Measurements from ENCODE around the gene SIM2. TPM values are rescaled to one million over a fixed set of nuclear protein-coding genes. Genes with fewer than 3 reads are reported as not detected.

SIM2 gene
- total RNA-seq, 2 donors from 2014 or later: not detected

DNA sequence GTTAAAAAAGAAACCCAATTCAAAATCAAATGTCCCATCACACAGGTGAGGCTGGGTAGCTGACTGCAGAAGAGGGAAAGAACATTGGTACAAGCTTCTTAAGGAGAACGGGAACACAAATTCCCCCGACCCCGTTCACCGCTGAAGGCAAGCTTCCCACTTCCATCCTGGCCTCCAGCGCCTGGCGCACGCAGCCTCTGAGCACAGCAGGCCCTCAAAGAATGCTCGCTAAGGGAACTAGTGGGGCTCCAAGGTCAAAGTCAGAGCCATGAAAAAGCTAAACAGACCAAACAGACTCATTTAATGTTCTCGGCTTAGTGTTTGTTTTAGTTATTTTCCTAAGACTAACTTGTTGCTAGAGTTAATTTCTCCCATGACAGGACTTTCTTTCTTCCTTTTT is 63.7 kb downstream of the SIM2 start:
- Histone ChIP-seq H3K27me3 (replicated peaks; ENCODE audit: insufficient read depth) (no peaks in the 10 kb centered on the region), H3K4me1 (ENCODE audit: control insufficient read depth in 1 of 2, low read depth in 2 of 2) (no peaks in the 10 kb centered on the region), H3K9me3 (no peaks in the 10 kb centered on the region), H3K27ac (no peak overlapping the region), H3K4me3 (no peak overlapping the region), H3K36me3 (peaks cover 15% of the 10 kb centered on the region)
- DNase-seq (ENCODE audit: low spot score) (no peak), ATAC-seq (ENCODE audit: insufficient number of reproducible peaks, low FRiP score, low read depth) (no peak)
- TF ChIP-seq, protein P1, sequence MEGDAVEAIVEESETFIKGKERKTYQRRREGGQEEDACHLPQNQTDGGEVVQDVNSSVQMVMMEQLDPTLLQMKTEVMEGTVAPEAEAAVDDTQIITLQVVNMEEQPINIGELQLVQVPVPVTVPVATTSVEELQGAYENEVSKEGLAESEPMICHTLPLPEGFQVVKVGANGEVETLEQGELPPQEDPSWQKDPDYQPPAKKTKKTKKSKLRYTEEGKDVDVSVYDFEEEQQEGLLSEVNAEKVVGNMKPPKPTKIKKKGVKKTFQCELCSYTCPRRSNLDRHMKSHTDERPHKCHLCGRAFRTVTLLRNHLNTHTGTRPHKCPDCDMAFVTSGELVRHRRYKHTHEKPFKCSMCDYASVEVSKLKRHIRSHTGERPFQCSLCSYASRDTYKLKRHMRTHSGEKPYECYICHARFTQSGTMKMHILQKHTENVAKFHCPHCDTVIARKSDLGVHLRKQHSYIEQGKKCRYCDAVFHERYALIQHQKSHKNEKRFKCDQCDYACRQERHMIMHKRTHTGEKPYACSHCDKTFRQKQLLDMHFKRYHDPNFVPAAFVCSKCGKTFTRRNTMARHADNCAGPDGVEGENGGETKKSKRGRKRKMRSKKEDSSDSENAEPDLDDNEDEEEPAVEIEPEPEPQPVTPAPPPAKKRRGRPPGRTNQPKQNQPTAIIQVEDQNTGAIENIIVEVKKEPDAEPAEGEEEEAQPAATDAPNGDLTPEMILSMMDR (IDR thresholded peaks at IDR 0.05): no peak

DNA sequence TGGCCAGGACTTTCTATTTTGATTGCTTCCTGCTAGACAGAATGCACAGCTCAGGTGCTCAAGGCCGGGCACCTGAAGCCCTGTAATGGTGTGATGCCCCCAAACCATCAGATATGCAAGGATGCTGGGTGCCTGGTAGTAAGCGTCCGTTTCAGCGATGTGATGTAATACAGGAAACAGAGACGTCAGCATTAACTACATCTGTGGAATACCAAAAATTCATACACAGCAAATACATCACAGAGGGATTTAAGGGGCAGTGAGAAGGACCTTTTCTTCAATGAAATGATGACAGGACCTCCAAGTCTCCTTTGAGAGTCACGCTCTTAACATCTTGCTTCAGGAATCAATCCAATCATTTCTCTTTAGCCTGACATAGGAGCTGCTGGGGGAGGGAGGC is 64.4 kb downstream of the SIM2 start:
- Histone ChIP-seq H3K36me3 (peaks cover 15% of the 10 kb centered on the region), H3K4me3 (no peak overlapping the region), H3K4me1 (ENCODE audit: control insufficient read depth in 1 of 2, low read depth in 2 of 2) (peaks cover 0 to 4% of the 10 kb centered on the region in 2 donors), H3K9me3 (no peaks in the 10 kb centered on the region), H3K27me3 (replicated peaks; ENCODE audit: insufficient read depth) (no peaks in the 10 kb centered on the region), H3K27ac (no peak overlapping the region)
- TF ChIP-seq, protein P1 (IDR thresholded peaks at IDR 0.05): no peak
- DNase-seq (ENCODE audit: low spot score): no peak
- no peak for ATAC-seq (ENCODE audit: insufficient number of reproducible peaks, low FRiP score, low read depth)

DNA sequence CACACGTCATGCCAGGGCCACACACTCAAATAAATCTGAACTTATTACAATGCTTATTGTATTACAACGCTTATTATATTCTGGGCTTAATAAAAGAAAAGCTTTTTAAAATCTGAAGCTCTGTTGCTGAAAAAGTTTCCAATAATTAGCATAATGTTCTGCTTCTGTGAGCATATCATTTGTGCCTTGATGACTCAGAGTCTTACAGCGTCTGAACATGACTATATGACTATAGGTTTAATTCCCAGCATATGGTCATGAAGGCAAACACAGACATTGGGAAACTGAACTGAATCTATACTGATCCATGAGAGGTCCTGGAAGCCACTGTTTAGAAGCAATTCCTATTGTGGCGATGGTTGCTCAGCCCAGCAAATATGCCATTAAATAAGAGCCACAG is 66.3 kb downstream of the SIM2 start:
- DNase-seq (ENCODE audit: low spot score): no peak
- no peak for ATAC-seq (ENCODE audit: insufficient number of reproducible peaks, low FRiP score, low read depth)
- peaks cover 0 to 17% of the 10 kb centered on the region in 2 donors for H3K4me1 ChIP-seq (ENCODE audit: control insufficient read depth in 1 of 2, low read depth in 2 of 2)
- no peak overlapping the region for H3K27ac ChIP-seq
- peaks cover 7% of the 10 kb centered on the region for H3K36me3 ChIP-seq
- no peak overlapping the region for H3K4me3 ChIP-seq
- H3K9me3 ChIP-seq: no peaks in the 10 kb centered on the region
- TF ChIP-seq, protein P1 (IDR thresholded peaks at IDR 0.05): no peak
- H3K27me3 ChIP-seq (replicated peaks; ENCODE audit: insufficient read depth): no peaks in the 10 kb centered on the region

DNA sequence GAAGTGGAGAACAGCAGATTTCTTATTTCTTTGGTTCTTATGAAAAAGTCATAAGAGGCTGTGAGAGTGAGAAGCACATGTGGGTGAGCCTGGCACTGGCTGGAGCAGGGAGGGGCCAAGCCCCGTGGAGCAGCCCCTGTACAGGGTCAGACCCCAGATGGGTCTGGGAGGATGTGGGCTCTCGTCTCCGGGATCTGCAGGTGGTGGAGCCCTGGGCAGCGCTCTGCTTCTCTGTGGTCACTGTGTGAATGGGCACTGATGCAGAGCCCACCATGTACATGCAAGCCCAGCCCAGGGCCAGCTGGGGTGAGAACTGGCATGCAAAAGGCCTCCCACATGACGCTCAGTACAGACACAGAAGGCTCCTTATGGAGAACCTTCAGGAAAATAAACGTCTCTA is 67.6 kb downstream of the SIM2 start:
- no peaks in the 10 kb centered on the region for H3K27me3 ChIP-seq (replicated peaks; ENCODE audit: insufficient read depth)
- H3K9me3 ChIP-seq: no peaks in the 10 kb centered on the region
- TF ChIP-seq, protein P1 (IDR thresholded peaks at IDR 0.05): no peak
- H3K4me1 ChIP-seq (ENCODE audit: control insufficient read depth in 1 of 2, low read depth in 2 of 2): peaks cover 0 to 17% of the 10 kb centered on the region in 2 donors
- peaks cover 4% of the 10 kb centered on the region for H3K36me3 ChIP-seq
- DNase-seq (ENCODE audit: low spot score) (no peak), ATAC-seq (ENCODE audit: insufficient number of reproducible peaks, low FRiP score, low read depth) (no peak)
- no peak overlapping the region for H3K27ac ChIP-seq
- H3K4me3 ChIP-seq: no peak overlapping the region

DNA sequence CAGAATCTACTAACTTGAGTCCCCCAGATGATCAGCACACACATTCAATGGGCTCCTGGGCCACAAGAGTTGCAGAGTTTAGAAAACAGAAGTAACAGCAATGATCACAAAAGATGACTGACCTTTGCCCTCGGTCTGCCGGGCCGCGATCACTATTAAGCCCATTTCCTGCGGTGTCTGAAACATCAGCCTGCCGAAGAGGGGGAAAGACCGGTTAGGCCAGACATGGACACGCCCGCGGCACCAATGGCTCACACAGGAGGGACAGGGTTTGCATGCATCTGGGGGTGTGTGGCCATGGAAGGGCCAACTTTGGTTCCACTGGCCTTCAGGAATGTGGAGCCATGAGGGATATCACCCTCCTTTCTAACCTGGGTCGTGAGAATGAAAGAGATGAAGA is 68.2 kb downstream of the SIM2 start:
- Histone ChIP-seq H3K27ac (no peak overlapping the region), H3K27me3 (replicated peaks; ENCODE audit: insufficient read depth) (no peaks in the 10 kb centered on the region), H3K4me3 (no peak overlapping the region), H3K4me1 (ENCODE audit: control insufficient read depth in 1 of 2, low read depth in 2 of 2) (peaks cover 0 to 17% of the 10 kb centered on the region in 2 donors), H3K36me3 (peaks cover 4% of the 10 kb centered on the region), H3K9me3 (no peaks in the 10 kb centered on the region)
- DNase-seq (ENCODE audit: low spot score) (no peak), ATAC-seq (ENCODE audit: insufficient number of reproducible peaks, low FRiP score, low read depth) (no peak)
- TF ChIP-seq, protein P1 (IDR thresholded peaks at IDR 0.05): no peak

Measured in thoracic aorta (tissue), 2 donors.